ENCODE results near the gene FAM221B. TPM values are rescaled to one million over a fixed set of nuclear protein-coding genes. Genes with fewer than 3 reads are reported as not detected.

The FAM221B gene
- total RNA-seq, 4 donors from 2014 or later = not detected

GRCh38 chr9:35868933-35869332, 40.4 kb upstream of the FAM221B start:
- Histone ChIP-seq H3K27ac (no peak overlapping the region), H3K4me1 (no peaks in the 10 kb centered on the region), H3K36me3 (no peaks in the 10 kb centered on the region), H3K27me3 (no peaks in the 10 kb centered on the region), H3K4me3 (no peak overlapping the region), H3K9me3 (no peaks in the 10 kb centered on the region)
- no peak for TF ChIP-seq POLR2A (IDR thresholded peaks at IDR 0.05)
- no peak for TF ChIP-seq CTCF (IDR thresholded peaks at IDR 0.05)
- no peak for DNase-seq

- TF ChIP-seq POLR2A (IDR thresholded peaks at IDR 0.05) (no peak), CTCF (IDR thresholded peaks at IDR 0.05) (no peak)
- H3K4me1 ChIP-seq = no peaks in the 10 kb centered on the region
- H3K4me3 ChIP-seq = no peak overlapping the region
- no peaks in the 10 kb centered on the region for H3K36me3 ChIP-seq
- H3K27ac ChIP-seq = no peak overlapping the region
- H3K27me3 ChIP-seq = no peaks in the 10 kb centered on the region
- no peaks in the 10 kb centered on the region for H3K9me3 ChIP-seq
- no peak for DNase-seq
Measured at GRCh38 chr9:35867538-35867937, 39.0 kb upstream of the FAM221B start.

GRCh38 chr9:35864695-35865255, 36.2 kb upstream of the FAM221B start:
- H3K4me3 ChIP-seq = no peak overlapping the region
- H3K27ac ChIP-seq = no peak overlapping the region
- no peak for DNase-seq
- no peak for TF ChIP-seq POLR2A (IDR thresholded peaks at IDR 0.05)
- no peak for TF ChIP-seq CTCF (IDR thresholded peaks at IDR 0.05)
- H3K36me3 ChIP-seq = no peaks in the 10 kb centered on the region
- no peaks in the 10 kb centered on the region for H3K4me1 ChIP-seq
- no peaks in the 10 kb centered on the region for H3K27me3 ChIP-seq
- no peaks in the 10 kb centered on the region for H3K9me3 ChIP-seq

- no peaks in the 10 kb centered on the region for H3K27me3 ChIP-seq
- no peaks in the 10 kb centered on the region for H3K9me3 ChIP-seq
- DNase-seq = no peak
- H3K27ac ChIP-seq = no peak overlapping the region
- no peaks in the 10 kb centered on the region for H3K36me3 ChIP-seq
- no peaks in the 10 kb centered on the region for H3K4me1 ChIP-seq
- TF ChIP-seq CTCF (IDR thresholded peaks at IDR 0.05) = no peak
- TF ChIP-seq POLR2A (IDR thresholded peaks at IDR 0.05) = no peak
- no peak overlapping the region for H3K4me3 ChIP-seq
Measured at GRCh38 chr9:35863583-35863982, 35.1 kb upstream of the FAM221B start.

GRCh38 chr9:35862328-35862727, 33.8 kb upstream of the FAM221B start:
- no peak for DNase-seq
- no peaks in the 10 kb centered on the region for H3K9me3 ChIP-seq
- H3K36me3 ChIP-seq = no peaks in the 10 kb centered on the region
- H3K4me1 ChIP-seq = no peaks in the 10 kb centered on the region
- no peaks in the 10 kb centered on the region for H3K27me3 ChIP-seq
- no peak overlapping the region for H3K27ac ChIP-seq
- no peak overlapping the region for H3K4me3 ChIP-seq
- TF ChIP-seq CTCF (IDR thresholded peaks at IDR 0.05) (no peak), POLR2A (IDR thresholded peaks at IDR 0.05) (no peak)

Data from Peyer's patch (tissue), 4 donors.